CD4-positive, alpha-beta T cell treated with Interleukin-15 for 4 hours (primary cell): ENCODE data around the gene CACNG4.

Source experiments
- DNase-seq: peaks from one replicate; pipeline ENCODE4 v3.0.0-alpha.2; 2020; ENCODE audit warnings: low spot score

Gene CACNG4

DNA sequence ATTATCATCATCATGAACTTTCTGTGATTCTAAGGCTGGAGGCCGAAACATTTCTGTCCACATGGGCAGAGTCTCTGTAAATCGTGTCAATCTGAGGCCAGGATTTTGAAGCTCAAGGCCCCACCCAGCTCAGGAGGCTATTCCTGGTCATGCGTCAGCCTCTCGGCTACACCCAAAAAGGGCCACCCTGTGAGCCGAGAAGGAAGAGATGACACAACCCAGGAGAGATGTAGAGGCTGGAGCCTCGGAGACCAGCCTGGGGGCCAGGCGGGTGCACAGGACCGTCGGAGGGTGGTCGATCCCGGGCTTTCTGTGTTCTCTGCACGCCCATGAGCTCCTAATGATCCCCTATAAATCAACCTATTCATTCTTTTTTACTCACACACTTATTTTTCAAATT, 78.8 kb downstream of the CACNG4 start:
- no peak for DNase-seq

DNA sequence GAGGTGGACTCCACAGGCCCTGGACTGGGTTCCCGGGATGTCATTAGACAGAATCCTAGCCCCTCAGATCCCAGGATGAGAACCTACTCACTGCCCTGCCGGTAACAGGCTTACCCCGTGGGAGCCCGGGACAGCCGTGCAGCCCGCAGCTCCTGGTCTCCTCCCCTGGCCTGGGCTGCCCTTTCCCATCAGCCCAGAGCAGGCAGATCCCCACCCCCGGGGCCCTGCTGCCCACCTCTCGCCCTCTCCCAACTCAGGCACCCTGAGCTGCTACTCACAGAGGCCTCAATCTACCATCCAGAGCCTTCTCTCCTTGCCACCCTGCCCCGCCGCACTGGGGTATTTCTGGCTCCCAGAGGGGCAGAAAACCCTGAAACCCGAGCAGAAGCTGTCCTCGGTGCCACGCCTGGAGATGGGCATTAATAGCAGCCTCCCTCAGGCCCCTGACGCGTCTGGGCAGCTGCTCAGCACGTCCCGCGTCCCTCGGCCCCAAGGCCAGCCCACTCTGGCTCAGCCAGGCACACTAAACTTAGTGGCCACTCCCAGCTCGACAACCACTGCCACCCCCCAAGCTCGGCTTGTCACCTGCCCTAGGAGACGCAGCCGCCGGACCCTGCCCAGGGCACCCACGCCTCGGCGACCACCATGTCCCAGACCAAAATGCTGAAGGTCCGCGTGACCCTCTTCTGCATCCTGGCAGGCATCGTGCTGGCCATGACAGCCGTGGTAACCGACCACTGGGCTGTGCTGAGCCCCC, 79.7 kb downstream of the CACNG4 start, which contains the start of gene CACNG1:
CACNG1 (plus strand) TSS at position 539 of the 757 bp plus-strand sequence; CDS start at position 646, 107 bp downstream.
- DNase-seq = no peak

DNA sequence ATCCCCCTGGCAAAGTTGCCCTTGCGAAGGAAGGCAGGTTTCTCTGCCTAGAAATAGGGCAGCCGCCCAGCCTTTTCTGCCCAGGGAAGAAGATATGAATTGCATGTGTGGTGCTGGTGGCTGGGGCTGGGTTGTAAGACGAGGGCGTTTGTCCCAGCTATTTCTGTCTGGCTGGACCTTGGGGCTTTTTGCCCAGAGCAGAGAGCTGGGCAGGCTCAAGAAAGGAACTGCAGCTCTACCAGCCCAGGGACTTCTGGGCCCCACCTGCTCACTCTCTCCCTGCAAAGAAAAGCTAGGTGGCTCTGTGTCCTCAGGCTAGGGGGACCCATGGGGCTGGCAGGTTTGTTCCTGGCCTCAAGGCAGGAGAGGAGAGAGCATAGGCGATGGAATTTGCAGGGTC, 80.4 kb downstream of the CACNG4 start:
- DNase-seq = no peak

DNA sequence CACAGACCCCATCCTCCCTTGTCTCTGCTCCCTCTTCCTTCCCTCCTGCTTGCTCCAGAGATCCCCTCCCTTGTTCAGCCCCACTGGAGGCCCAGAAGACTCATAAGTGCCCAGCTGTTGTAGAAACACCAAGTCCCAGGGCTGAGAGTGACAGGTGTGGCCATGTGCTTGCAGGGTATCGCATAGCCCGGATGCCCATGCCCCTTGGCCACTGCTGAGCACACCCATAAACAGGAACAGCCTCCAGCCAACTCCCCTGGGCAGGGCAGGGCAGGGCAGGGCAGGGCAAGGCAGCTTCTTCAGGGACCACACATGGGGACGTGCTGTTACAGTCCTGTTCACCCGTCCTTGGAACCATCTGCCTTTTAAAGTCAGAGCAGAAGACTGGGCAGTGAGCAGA, 81.9 kb downstream of the CACNG4 start:
- DNase-seq = no peak

DNA sequence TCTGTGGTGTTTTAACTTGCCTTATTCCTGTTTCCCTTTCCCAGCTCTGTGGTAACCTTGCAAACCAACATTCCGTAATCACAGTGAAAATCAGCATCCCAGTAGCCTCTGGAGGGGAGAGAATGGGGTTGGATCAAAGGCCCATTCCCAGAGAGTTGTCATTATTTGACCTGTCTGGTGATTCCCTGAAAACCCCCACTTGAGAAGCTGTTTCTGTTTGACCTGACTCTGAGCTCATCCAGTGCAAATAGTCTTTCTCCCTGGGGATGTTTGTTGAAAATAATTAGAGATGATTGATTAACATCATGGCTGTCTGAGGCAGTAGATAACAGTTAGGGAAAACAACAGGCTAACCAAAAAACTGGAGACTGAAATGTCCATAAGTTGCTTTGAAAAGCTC, 82.9 kb downstream of the CACNG4 start:
- DNase-seq = no peak

DNA sequence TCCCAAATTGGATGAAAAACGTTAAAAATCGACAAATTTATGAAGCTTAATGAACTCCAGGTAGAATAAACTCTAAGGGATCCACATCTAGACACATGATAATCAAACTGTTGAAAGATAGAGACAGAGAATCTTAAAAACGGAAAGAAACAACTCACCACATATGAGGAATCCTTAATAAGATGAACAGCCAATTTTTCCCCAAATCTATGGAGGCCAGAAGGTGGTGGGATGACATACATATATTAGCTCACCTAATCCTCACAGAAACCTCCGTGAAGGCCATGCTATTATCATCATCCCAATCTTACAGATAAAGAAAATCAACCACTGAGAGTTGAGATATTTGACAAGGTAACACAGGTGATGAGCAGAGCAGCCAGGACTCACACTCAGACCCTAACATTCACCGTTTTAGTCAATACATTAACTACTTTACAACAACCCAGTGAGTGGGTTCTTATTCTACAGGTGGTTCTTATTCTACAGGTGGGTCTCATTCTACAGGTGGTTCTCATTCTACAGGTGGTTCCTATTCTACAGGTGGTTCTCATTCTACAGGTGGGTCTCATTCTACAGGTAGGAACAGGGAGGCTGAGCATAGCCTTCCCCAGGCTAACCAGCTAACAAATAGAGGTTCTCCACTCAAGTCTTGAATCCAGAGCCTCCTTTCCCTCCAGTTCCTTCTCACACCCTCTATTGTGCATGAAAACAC, 84.7 kb downstream of the CACNG4 start:
- no peak for DNase-seq

DNA sequence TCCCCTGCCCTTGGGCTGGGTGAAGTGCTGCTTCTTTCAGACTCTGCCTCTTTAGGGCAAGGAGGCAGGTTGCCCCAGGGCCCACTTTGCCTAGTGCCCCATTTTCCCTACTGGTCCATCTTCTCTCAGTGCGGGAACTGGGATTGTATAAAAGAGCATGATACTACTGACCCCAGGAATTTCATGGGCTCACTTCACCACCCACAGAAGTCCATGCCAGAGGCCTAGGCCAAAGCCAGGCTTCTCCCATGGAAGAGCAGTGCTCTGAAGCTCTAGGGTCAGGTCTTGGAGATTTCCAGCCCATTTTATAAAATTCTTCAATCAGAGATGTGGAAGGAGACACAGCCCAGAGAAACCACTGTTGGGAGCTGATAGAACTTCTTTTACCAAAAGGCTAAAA, 85.6 kb downstream of the CACNG4 start:
- no peak for DNase-seq

DNA sequence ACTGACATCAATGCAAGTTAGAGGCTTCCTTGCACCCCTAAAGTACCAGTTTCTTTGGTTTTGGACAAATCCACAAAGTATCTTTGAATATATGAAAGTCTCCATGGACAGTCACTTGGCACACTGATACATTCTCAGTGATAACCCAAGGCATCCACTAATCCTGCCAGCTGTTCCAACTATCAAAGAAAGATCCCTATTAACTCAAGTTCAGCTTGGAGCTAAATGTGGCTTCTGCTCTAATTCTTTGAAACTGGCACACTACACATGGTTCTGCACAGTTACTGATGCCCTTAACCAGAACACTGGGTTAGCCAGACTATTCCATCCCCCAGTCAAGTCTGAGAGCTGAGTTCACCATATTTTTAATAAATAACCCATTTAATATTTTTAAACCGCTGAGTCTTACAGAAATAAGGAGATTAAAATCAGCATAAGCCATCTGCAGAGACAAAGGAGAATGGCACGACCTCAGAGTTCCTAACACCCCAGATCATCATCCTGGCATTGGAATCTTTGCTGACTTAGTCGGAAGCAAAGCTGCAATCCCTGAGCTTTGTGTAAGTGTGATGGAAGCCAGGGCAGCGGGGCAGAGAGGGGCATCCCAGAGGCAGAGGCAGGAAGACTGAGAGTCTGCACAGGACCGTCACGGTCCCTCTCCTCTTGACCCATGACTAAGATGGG, 86.1 kb downstream of the CACNG4 start:
- DNase-seq = no peak

DNA sequence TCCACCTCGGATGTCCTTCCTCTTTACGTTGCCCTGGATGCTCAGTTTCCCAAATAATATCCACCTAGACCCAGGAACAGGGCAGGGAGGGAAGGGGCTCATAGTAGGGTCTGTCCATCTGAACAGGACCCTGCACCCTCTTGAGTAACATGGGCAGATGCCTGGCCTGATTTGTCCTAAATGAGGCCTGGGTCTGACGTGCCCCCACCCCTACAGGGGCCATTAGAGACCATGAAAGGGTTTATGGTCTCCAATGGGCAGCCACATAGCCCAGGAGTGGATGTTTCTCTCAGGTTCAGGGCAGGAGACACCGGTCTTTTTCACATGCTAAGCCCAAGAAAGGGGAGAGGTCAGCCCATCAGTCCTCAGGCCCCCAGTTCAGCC, 86.6 kb downstream of the CACNG4 start:
- DNase-seq = no peak

DNA sequence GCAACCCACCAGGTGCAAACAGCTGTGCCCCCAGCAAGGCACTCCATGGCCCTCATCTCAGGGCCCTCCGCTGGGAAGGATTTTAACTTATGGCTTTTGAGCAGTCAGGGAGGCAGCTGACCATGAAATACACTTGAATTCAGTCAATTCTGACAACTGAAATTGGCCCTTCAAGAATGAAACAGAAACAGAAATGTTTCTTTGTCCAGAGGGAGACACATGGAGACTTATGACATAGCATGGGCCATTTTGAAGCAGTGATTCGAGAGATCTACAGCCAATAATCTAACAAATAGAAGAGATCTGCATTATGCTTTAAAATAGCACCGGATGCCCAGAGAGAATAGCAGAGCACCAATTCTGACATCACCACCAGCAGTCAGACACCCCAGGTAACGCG, 87.3 kb downstream of the CACNG4 start:
- DNase-seq = no peak

DNA sequence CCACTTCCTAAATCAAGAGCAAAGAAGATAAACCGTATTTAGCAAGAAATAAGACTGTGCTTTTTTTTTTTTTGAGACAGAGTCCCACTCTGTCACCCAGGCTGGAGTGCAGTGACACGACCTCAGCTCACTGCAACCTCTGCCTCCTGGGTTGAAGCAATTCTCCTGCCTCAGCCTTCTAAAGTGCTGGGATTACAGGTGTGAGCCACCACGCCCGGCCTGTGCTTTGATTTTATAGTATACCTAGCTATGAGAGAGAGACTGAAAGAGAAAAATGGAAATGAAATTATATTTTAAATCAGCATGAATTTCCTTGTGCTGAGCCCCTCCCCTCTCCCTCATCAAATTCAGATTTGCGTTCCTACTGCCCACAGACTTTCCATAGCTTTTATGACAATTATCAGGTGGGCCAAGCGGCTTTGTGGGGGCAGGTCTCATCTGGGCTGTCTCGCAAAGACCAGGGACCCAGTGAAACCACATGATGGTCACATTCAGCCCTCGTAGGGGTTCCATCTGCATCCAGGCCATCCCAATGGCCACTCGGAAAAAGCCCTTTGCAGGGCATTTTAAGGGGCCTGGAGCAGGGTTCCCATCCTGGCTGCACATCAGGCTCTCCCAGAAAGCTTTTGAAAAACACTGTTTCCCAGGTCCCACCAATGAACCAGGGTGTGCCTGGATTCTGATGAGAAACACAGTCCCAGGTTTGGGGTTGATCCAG, 88.4 kb downstream of the CACNG4 start:
- DNase-seq = no peak

DNA sequence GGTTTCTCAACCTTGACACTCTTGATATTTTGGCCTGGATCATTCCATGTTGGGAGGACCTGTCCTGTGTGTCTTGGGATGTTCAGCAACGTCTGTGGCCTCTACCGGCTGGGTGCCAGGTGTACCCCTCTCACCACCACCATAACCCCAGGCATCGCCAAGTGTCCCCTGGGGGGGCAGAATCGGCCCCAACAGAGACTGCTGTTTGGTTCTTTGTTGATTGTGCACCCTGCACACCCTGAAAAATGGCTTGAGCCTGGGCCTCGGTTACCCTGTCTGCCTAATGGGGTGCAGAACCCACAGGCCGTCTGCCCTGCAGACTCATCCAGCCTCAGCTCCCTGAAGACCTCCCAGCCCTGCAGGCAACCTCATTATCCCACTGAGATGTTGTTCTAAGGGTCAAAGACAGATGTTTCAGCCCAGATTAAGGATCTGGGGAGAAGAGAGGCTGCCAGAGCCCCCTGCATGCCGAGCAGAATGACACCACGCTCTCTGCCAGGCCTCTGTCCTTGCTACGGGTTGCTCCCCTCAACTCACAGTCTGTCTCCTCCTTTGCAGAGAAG, 89.0 kb downstream of the CACNG4 start:
- DNase-seq = no peak

DNA sequence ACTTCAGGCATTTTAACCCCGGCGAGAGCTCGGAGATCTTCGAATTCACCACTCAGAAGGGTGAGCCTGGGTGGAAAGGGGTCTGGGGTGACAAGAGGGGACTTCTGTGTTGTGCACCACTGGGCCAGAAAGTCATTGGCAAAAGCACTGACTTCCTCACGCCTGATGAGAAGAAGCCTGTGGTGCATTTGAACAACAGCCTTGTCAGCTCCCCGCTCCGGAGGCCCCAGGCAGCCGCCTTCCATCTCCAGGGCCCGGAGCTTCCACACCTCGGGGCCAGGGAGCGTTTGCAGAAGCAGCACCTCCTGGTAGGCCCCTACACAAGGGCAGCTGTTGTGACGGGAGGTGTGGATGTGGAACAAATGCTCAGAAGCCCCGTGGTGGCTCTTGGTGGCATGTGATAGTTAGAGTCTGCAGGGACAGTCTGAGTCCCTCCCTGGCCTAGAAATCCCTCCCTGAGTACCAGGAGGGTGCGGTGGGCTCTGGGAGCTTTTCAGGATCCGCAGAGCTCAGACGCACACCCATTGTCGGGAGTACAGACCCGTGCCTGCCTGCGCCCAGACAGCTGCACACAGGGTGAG, 89.6 kb downstream of the CACNG4 start:
- no peak for DNase-seq

DNA sequence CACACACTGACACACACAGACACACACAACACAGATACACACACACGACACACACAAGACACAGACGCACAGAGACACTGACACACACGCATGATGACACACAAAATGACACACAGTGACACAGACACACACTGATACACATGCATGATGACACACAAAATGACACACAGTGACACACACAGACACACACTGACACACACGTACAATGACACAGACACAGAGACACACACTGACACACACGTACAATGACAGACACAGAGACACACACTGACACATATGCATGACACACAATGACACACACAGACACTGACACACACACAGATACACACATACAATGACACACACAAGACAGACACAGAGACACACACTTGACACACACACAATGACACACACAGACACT, 90.1 kb downstream of the CACNG4 start:
- no peak for DNase-seq

DNA sequence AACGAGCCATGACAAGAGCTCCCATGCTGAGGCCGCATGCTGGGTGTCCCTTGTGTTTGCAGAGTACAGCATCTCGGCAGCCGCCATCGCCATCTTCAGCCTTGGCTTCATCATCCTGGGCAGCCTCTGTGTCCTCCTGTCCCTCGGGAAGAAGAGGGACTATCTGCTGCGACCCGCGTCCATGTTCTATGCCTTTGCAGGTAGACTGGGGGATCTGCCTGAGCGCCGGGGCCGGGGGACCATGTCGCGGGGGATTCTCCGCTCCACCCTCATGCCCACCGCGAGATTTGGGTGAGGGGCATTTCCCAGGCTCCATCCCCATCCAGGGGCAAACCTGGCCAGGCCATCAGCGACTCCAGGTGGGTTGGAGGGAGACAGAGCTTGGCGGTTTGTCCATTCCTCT, 90.5 kb downstream of the CACNG4 start:
- DNase-seq = no peak

DNA sequence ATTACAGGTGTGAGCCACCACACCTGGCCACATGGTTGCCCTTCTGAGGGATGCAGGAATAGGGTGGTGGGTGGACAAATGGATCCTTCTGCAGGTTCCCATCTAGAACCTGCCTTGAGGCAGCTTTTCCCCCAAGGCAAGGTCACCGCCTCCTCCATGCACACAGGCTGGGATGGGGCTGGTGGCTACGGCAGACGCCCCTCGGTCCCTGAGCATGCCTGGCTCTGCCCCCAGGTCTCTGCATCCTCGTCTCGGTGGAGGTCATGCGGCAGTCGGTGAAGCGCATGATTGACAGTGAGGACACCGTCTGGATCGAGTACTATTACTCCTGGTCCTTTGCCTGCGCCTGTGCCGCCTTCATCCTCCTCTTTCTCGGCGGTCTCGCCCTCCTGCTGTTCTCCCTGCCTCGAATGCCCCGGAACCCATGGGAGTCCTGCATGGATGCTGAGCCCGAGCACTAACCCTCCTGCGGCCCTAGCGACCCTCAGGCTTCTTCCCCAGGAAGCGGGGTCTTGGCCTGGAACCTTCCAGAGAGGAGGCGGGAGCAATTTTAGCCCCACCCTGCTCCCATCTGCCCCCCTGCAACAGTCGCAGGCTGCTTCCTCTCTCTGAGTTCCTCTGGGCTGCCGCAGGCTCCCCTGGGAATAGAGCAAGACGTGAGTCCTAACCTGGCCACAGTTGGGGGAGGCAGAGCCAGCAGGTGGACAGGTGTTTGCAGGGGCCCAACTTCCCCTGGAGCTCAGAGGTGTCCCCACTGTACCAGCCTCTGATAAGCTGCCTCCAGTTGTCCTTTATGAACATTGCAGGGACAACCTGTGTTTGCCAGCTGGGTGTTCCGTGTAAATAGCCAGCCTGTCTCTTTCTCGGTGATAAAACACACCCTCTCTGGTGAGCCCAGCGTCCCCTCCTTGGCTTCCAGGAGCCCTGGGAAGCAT, 91.6 kb downstream of the CACNG4 start:
- no peak for DNase-seq

DNA sequence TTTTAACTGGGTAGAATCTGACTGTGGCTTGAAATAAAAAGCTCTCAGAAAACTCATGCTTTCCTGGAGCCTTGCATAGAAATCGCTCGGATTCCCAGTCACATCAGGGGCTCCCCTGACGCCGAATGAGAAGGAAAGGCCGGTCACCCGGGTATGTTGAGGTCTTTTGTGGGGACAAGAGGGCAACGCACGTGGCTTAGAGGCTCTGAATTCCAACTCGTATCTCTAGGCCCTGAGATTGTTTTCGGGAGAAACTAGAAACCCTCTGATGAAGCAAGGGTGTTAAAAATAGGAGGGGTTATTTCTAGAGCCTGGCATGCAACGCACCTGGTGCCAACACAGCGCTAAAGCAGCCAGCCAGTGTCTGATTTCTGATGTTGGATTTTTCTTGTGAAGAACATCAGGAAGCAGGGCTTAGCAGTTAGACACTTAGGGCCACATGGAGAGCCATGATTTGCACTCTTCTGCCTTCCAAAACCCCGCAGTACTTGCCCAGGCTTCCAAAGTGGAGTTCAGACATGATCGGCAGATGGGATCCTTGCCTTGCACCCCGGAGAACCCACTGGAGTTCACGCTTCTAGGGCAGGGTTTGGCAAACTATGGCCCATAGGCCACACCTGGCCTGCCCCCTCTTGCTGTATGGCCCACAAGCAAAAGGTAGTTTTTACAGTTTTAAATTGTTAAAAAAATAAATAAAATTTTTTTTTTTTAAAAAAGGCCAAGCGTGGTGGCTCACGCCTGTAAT, 92.4 kb downstream of the CACNG4 start:
- DNase-seq = no peak

DNA sequence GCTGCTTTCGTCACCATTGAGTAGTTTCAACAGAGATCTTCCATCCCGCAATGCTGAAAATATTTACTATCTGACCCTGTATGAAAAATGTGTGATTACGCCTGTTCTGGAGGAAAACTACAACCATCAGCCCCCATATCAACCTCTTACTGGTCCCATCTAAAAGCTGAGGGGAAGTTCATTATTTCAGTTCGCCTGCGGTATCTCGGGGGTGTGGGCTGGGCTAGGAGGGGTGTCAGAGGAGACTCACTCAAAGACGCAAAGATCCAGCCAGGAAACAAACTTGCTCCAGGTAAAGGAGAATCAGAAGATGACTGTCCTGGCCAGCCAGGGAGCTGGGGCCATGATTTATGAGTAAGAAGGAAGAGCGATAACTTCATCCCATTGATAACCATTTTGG, 93.5 kb downstream of the CACNG4 start:
- no peak for DNase-seq

DNA sequence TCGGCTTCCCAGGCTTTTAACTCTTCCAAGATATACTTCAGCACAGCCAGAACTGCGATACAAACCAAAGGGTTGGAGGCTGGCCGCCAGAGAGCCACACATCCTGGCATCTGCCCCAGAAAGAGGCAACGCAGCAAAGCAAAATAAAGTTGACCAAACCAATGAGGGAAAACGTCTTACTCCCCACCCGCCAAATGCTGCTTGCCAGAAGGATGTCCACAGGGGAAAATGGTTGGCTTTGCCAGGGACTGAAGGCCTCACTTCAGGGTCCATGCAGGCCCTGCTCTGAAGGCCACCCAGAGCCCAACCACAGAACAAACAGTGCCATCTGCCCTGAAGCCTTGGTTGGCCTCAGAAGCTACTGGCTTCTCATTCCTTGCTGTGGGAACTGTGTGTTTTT, 94.9 kb downstream of the CACNG4 start:
- no peak for DNase-seq

DNA sequence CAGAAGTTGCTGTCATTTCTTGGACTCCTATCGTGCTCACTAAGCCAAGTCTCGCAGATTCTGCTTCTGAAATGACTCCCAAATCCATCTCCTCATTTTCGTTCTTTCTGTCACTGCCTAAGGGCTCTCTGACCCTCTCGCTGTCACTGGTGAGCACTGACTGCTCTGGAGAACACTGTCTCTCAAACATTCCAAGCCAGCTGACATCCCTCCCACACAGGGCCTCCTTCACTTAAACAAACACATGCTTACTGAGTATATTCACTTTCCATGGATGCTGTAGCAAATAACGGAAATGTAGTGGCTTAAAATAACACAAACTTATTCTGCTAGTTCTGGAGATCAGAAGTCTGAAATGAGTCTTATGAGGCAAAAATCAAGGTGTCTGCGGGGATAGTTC, 98.6 kb downstream of the CACNG4 start:
- DNase-seq = no peak
